Muscle layer of duodenum (tissue), 2 donors: ENCODE results near the gene AKR7A3.

Experiments
- H3K27ac ChIP-seq: one replicate; pipeline ENCODE4 v1.7.0; 2013; ENCODE audit warnings: mild to moderate bottlenecking, low read length
- H3K27me3 ChIP-seq: one replicate; pipeline ENCODE4 v1.7.0; 2013; ENCODE audit warnings: low read depth, mild to moderate bottlenecking, control low read depth, low read length
- H3K36me3 ChIP-seq, 2 donors: one replicate each; pipeline ENCODE4 v1.7.0; 2013; ENCODE audit warnings: low read length in 2 of 2, control low read depth in 1 of 2, mild to moderate bottlenecking in 1 of 2; ENCODE audit not compliant: insufficient read depth in 2 of 2, control insufficient read depth in 1 of 2
- H3K4me1 ChIP-seq, 2 donors: one replicate each; pipeline ENCODE4 v1.7.0; 2013; ENCODE audit warnings: low read length in 2 of 2, mild to moderate bottlenecking in 2 of 2, control low read depth in 1 of 2, moderate library complexity in 1 of 2; ENCODE audit not compliant: insufficient read depth in 2 of 2, control insufficient read depth in 1 of 2
- H3K4me3 ChIP-seq, 2 donors: one replicate each; pipeline ENCODE4 v1.7.0; 2013; ENCODE audit warnings: low read length in 2 of 2, low read depth in 1 of 2, mild to moderate bottlenecking in 1 of 2
- H3K9me3 ChIP-seq, 2 donors: one replicate each; pipeline ENCODE4 v1.7.0; 2013; ENCODE audit warnings: low read length in 2 of 2, control low read depth in 1 of 2, mild to moderate bottlenecking in 1 of 2; ENCODE audit not compliant: control insufficient read depth in 1 of 2
- donor health status: healthy.

AKR7A3 gene

DNA sequence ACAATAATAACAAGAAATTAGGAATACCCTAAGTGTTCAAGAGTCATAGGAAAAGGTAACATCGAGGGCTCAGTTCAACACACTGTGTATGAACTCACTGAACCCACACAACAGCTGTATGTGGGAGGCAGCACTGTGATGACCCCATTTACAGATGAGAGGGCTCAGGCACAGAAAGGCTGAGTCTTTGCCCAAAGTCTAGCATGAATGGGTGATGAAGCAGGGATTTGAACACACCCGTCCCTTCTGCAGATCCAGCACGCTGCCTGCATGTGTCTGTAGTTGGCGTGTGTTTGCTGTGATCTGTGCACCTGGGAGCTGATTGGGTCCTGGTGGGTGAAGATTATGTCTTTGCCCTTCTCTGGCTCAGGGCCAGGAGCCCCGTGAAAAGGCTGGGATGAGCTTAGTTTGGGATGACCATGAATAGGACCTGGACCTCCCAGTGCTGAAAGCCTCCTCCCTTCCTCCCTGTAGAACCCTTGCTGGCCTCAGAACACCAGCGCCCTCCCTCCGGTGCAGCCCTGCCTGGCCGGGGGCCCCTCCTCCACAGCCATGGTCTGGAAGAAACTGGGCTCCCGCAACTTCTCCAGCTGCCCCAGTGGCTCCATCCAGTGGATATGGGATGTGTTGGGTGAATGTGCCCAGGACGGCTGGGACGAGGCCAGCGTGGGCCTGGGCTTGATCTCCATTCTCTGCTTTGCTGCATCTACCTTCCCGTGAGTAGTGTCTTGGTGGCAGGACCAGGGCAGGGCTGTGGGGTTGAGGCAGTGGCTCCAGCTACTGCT is 28.7 kb upstream of the AKR7A3 start:
- H3K9me3 ChIP-seq, result no peaks in the 10 kb centered on the region
- H3K36me3 ChIP-seq, result peaks cover 2 to 17% of the 10 kb centered on the region in 2 donors
- H3K4me1 ChIP-seq, result peaks cover 4 to 33% of the 10 kb centered on the region in 2 donors
- no peak overlapping the region for H3K27ac ChIP-seq
- H3K27me3 ChIP-seq, result no peaks in the 10 kb centered on the region
- H3K4me3 ChIP-seq, result no peak overlapping the region

DNA sequence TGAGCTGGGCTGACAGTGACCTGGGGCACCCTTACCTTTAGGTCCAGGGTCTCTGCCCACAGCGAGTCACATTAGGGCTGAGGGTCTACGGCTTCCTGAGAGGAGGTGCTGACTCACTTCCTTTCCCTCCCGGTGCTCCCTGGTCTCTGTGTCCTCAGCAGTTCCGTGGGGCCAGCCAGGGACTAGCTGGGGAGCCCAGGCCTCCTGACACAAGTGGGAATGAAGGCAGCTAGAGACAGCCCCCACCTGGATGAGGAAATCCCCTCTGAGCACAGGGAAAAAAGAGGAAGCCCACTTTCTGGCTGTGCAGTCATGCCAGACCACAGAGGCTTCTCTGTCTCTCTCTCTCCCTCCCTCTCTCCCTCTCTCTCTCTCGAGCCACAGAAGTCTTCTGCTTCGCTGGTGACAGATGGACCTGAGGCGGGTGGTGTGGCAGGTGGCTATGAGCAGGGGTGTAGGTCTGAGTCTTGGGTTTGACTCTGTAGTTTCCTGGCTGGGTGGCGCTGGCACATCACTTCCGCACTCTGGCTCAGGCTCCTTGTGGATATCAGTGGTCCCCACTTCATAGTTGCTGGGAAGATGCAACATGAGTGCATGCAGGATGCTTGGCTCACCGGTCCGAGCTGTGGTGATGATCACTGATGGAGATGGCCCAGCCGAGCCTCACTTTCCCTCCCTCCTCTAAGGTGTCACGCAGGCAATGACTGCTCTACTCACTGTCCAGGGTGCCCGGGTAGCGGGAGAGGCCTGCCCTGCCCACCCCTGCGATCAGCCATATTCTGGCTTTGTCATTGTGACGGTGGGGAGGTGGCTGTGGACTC is 27.0 kb upstream of the AKR7A3 start:
- Histone ChIP-seq H3K9me3 (no peaks in the 10 kb centered on the region), H3K36me3 (peaks cover 2 to 10% of the 10 kb centered on the region in 2 donors), H3K4me1 (peaks cover 11 to 43% of the 10 kb centered on the region in 2 donors), H3K27ac (no peak overlapping the region), H3K4me3 (no peak overlapping the region), H3K27me3 (no peaks in the 10 kb centered on the region)

- H3K27ac ChIP-seq, result no peak overlapping the region
- H3K36me3 ChIP-seq, result peaks cover 2 to 10% of the 10 kb centered on the region in 2 donors
- no peaks in the 10 kb centered on the region for H3K27me3 ChIP-seq
- no peak overlapping the region for H3K4me3 ChIP-seq
- H3K4me1 ChIP-seq, result peaks cover 11 to 44% of the 10 kb centered on the region in 2 donors
- H3K9me3 ChIP-seq, result no peaks in the 10 kb centered on the region
These were observed 25.7 kb upstream of the AKR7A3 start for GRCh38 chr1:19313961-19314882.

GRCh38 chr1:19313636-19313959 is 25.0 kb upstream of the AKR7A3 start:
- Histone ChIP-seq H3K27ac (no peak overlapping the region), H3K9me3 (no peaks in the 10 kb centered on the region), H3K4me1 (peaks cover 11 to 44% of the 10 kb centered on the region in 2 donors), H3K36me3 (peaks cover 2 to 10% of the 10 kb centered on the region in 2 donors), H3K27me3 (no peaks in the 10 kb centered on the region), H3K4me3 (no peak overlapping the region)

- Histone ChIP-seq H3K27me3 (no peaks in the 10 kb centered on the region), H3K4me1 (peaks cover 11 to 44% of the 10 kb centered on the region in 2 donors), H3K9me3 (no peaks in the 10 kb centered on the region), H3K36me3 (peaks cover 7 to 13% of the 10 kb centered on the region in 2 donors), H3K27ac (peak overlapping the region; percentile 39), H3K4me3 (peak overlapping the region; percentile 71 to 89)
These were observed 24.4 kb upstream of the AKR7A3 start for GRCh38 chr1:19312782-19313635.

- Histone ChIP-seq H3K4me1 (peaks cover 11 to 37% of the 10 kb centered on the region in 2 donors), H3K4me3 (peak within 1 kb of the TSS; percentile 81 to 89), H3K27ac (peak within 1 kb of the TSS; percentile 60), H3K27me3 (no peaks in the 10 kb centered on the region), H3K36me3 (peaks cover 14% of the 10 kb centered on the region in 2 donors), H3K9me3 (no peaks in the 10 kb centered on the region)
These were observed 23.6 kb upstream of the AKR7A3 start, which contains the start of the genes AKR7A2 and SLC66A1 for GRCh38 chr1:19311931-19312781. Gene AKR7A2, minus strand, starts transcription at chr1:19312144. Its CDS starts 20 bp downstream, at chr1:19312124. Gene SLC66A1, plus strand, starts transcription at chr1:19312326. Its CDS starts 5,352 bp downstream, at chr1:19317678.

- Histone ChIP-seq H3K27ac (peak overlapping the region; percentile 60), H3K4me1 (peaks cover 11 to 32% of the 10 kb centered on the region in 2 donors), H3K9me3 (no peaks in the 10 kb centered on the region), H3K4me3 (peak overlapping the region; percentile 81 to 89), H3K36me3 (peaks cover 14 to 20% of the 10 kb centered on the region in 2 donors), H3K27me3 (no peaks in the 10 kb centered on the region)
These were observed 22.9 kb upstream of the AKR7A3 start for GRCh38 chr1:19311503-19311930.

DNA sequence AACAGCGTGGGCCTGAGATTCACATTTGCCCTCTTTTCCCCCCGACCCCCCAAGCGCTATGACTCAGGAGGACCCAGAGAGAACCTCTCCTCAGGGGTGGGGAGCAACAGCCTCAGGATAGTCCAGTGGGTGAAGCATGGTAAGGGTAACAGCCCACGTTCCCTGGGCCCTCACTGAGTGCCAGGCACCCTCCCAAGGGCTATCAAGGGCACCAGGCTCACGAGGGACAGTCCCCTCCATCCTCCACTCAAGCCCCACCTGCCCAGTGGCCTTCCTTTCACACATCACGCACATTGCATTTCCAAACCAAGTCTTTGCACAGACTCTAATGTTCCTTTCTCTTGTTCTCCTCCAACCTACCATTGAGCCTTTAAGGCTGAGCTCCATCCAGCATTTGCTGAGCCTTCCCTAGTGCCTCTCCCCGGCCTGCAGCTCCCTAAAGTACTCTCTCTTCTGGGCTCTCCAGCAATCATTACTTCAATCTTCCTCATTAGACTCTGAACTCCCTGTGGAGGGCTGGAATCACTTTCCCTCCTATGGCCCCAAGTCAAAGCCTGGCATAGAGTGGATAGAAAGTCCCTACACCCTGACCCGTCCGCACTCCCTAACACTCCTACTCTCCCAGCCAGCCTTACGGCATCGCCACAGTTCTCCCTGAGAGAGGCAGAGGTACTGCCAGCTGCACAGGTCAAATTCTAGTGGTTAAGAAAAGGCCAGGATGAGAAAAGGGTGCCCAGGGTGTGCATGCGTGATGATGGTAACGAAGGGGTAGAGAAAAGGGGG is 22.3 kb upstream of the AKR7A3 start:
- Histone ChIP-seq H3K36me3 (peaks cover 20 to 26% of the 10 kb centered on the region in 2 donors), H3K9me3 (no peaks in the 10 kb centered on the region), H3K4me1 (peaks cover 11 to 27% of the 10 kb centered on the region in 2 donors), H3K4me3 (peak overlapping the region; percentile 81 to 89), H3K27ac (peak overlapping the region; percentile 60), H3K27me3 (no peaks in the 10 kb centered on the region)

GRCh38 chr1:19310061-19310460 is 21.5 kb upstream of the AKR7A3 start:
- Histone ChIP-seq H3K27me3 (no peaks in the 10 kb centered on the region), H3K4me3 (no peak overlapping the region), H3K27ac (no peak overlapping the region), H3K36me3 (peaks cover 29 to 34% of the 10 kb centered on the region in 2 donors), H3K4me1 (peaks cover 11 to 23% of the 10 kb centered on the region in 2 donors), H3K9me3 (no peaks in the 10 kb centered on the region)
